ENCODE data around the gene GRK5. TPM values are rescaled to one million over a fixed set of nuclear protein-coding genes. Genes with fewer than 3 reads are reported as not detected.
A peak's percentile ranks its signal among the peaks of the same experiment; 100 is the strongest.

Gene GRK5
- total RNA-seq, 1 donor from 2014 or later: 21.3 TPM

DNA sequence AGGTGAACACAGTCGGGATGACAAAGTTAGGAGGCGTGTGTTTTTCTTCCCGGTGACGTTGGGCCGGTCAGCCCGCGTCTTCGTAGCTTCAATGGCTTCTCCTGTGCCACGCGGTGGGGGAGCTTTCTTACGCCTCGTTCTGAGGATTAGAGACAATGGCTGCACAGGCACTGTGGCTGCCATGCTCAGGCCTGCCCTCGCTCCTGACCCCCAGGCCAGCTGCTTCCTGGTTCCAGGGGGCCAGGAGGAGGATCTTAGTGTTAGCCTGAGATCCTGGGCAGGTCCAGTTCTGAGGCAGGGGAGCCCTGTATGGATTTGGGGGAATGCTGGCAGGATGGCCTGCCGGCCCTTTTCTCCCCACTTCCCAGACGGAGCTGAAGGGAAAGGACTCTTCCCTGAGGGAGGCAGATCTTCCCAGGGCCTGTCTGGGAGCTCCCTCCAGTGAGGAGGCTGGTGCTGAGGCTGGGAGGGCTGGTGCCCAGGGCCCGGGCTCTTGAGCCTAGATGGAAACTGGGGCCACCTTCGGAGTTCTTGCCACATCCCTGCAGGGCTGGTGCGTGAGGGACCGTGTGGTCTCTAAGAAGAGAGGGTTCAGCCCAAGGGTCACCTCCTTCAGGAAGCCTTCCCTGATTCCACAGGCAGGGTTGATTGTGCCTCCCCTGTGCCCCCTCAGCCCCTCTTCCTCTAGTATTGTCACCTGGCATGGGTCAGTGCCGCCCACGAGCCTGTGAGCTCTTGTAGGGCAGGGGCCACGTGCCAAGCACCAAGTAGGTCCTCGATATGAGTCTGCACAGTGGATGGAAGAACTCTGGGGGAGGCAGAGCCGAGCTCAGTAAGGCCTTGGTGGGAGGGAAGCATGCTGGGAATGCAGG is 101.4 kb downstream of the GRK5 start:
- no peaks in the 10 kb centered on the region for H3K9me3 Mint-ChIP-seq
- TF ChIP-seq CTCF (IDR thresholded peaks at IDR 0.05): no peak
- CTCF ChIA-PET: interaction anchor here (1.0 to 4.5 kb wide), 6 partner anchors 41 to 172 kb away, joined by 3 to 28 read pairs (median 6); partner anchors contain the start of gene GRK5
- POLR2A ChIA-PET: interaction anchor here (0.5 to 6.5 kb wide), 12 partner anchors 12 to 180 kb away, joined by 3 to 134 read pairs (median 3); partner anchors contain the start of gene GRK5
- intact Hi-C loops (cut with micrococcal nuclease): loop anchor here (5.0 kb wide), 3 partner anchors 154 to 581 kb away; no protein-coding TSS in a partner anchor
- H3K36me3 Mint-ChIP-seq (ENCODE audit: low read depth): peaks cover 3% of the 10 kb centered on the region
- peak overlapping the region; percentile 71 for H3K4me3 Mint-ChIP-seq
- ATAC-seq (ENCODE audit: low read depth) (no peak), DNase-seq (no peak)
- peak overlapping the region; percentile 100 for H3K27ac Mint-ChIP-seq
- no peaks in the 10 kb centered on the region for H3K27me3 Mint-ChIP-seq
- H3K4me1 Mint-ChIP-seq: peaks cover 95% of the 10 kb centered on the region

DNA sequence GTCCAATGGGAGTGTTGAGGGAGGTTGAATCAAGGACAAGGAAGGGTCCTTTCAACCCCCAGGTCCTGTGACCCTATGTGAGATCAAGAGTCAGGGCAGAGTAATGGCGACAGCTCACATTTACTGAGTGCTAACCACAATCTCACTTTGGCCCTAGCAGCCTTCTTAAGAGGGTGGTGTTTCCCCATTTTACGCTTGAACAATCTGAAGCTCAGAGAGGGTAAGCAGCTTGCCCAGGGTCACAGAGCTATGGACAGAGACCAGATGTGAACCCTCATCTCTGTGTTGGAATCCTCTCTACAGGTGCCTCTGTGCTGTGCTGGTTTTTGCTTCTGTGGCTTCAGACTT is 102.0 kb downstream of the GRK5 start:
- peak overlapping the region; percentile 88 for H3K27ac Mint-ChIP-seq
- peaks cover 3% of the 10 kb centered on the region for H3K36me3 Mint-ChIP-seq (ENCODE audit: low read depth)
- no peak for TF ChIP-seq CTCF (IDR thresholded peaks at IDR 0.05)
- ChIA-PET CTCF (interaction anchor here (0.8 to 1.5 kb wide), 7 partner anchors 42 to 172 kb away, joined by 3 to 9 read pairs (median 4); partner anchors contain the start of gene GRK5), POLR2A (interaction anchor here (0.5 to 6.5 kb wide), 10 partner anchors 11 to 169 kb away, joined by 3 to 134 read pairs (median 4); partner anchors contain the start of gene GRK5)
- peaks cover 95% of the 10 kb centered on the region for H3K4me1 Mint-ChIP-seq
- ATAC-seq (ENCODE audit: low read depth) (peak; percentile 11), DNase-seq (no peak)
- peak overlapping the region; percentile 71 for H3K4me3 Mint-ChIP-seq
- no peaks in the 10 kb centered on the region for H3K9me3 Mint-ChIP-seq
- intact Hi-C loops (cut with micrococcal nuclease): loop anchor here (5.0 kb wide), 3 partner anchors 153 to 582 kb away; no protein-coding TSS in a partner anchor
- no peaks in the 10 kb centered on the region for H3K27me3 Mint-ChIP-seq

GRCh38 chr10:119310806-119311205 is 103.4 kb downstream of the GRK5 start:
- peak overlapping the region; percentile 24 for H3K27ac Mint-ChIP-seq
- ChIA-PET POLR2A (interaction anchor here (2.9 kb wide), 1 partner anchor 39 kb away, joined by 13 read pairs; no protein-coding TSS in a partner anchor), CTCF (no interaction called here)
- intact Hi-C loops (cut with micrococcal nuclease): no loop called here
- no peaks in the 10 kb centered on the region for H3K27me3 Mint-ChIP-seq
- no peak for TF ChIP-seq CTCF (IDR thresholded peaks at IDR 0.05)
- no peaks in the 10 kb centered on the region for H3K9me3 Mint-ChIP-seq
- peak overlapping the region; percentile 25 for H3K4me3 Mint-ChIP-seq
- H3K36me3 Mint-ChIP-seq (ENCODE audit: low read depth): peaks cover 3% of the 10 kb centered on the region
- ATAC-seq (ENCODE audit: low read depth): no peak
- no peak for DNase-seq
- peaks cover 95% of the 10 kb centered on the region for H3K4me1 Mint-ChIP-seq

- DNase-seq (no peak), ATAC-seq (ENCODE audit: low read depth) (no peak)
- ChIA-PET CTCF (interaction anchor here (0.6 to 1.1 kb wide), 2 partner anchors 106 to 253 kb away, joined by 3 read pairs; no protein-coding TSS in a partner anchor), POLR2A (interaction anchor here (0.9 kb wide), 1 partner anchor 104 kb away, joined by 3 read pairs; no protein-coding TSS in a partner anchor)
- H3K9me3 Mint-ChIP-seq: no peaks in the 10 kb centered on the region
- no peaks in the 10 kb centered on the region for H3K27me3 Mint-ChIP-seq
- peak overlapping the region; percentile 79 for H3K27ac Mint-ChIP-seq
- TF ChIP-seq CTCF (IDR thresholded peaks at IDR 0.05): no peak
- H3K4me3 Mint-ChIP-seq: peak overlapping the region; percentile 13
- peaks cover 3% of the 10 kb centered on the region for H3K36me3 Mint-ChIP-seq (ENCODE audit: low read depth)
- intact Hi-C loops (cut with micrococcal nuclease): no loop called here
- peaks cover 94% of the 10 kb centered on the region for H3K4me1 Mint-ChIP-seq
Measured at GRCh38 chr10:119312241-119312640, 104.9 kb downstream of the GRK5 start.

DNA sequence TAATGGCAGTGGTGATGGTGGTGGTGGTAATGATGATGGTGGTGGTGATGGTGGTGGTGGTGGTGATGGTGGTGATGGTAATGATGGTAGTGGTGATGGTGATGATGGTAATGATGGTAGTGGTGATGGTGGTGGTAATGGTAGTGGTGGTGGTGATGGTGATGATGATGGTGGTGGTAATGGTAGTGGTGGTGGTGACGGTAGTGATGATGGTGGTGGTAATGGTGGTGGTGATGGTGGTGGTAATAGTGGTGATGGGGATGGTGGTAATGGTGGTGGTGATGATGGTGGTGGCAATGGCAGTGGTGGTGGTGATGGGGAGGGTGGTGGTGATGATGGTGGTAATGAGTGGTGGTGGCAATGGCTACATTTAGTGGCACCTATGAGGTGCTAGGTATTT is 105.7 kb downstream of the GRK5 start:
- no peaks in the 10 kb centered on the region for H3K9me3 Mint-ChIP-seq
- DNase-seq: no peak
- H3K27ac Mint-ChIP-seq: peak overlapping the region; percentile 79
- no peaks in the 10 kb centered on the region for H3K27me3 Mint-ChIP-seq
- peaks cover 3% of the 10 kb centered on the region for H3K36me3 Mint-ChIP-seq (ENCODE audit: low read depth)
- peak overlapping the region; percentile 26 for H3K4me3 Mint-ChIP-seq
- no peak for TF ChIP-seq CTCF (IDR thresholded peaks at IDR 0.05)
- ChIA-PET POLR2A (interaction anchor here (0.9 kb wide), 1 partner anchor 105 kb away, joined by 3 read pairs; no protein-coding TSS in a partner anchor), CTCF (no interaction called here)
- no peak for ATAC-seq (ENCODE audit: low read depth)
- intact Hi-C loops (cut with micrococcal nuclease): no loop called here
- peaks cover 93% of the 10 kb centered on the region for H3K4me1 Mint-ChIP-seq

All from activated B cell treated with CpG ODN at 0.5 μM for 24 hours (primary cell).